Measurements from ENCODE around the gene SORCS3. TPM values are rescaled to one million over a fixed set of nuclear protein-coding genes. Genes with fewer than 3 reads are reported as not detected.

Gene SORCS3
- total and polyA plus RNA-seq, 10 of the 15 experiments (the other 5 are each of a cell fraction or from before 2014, with no cell fraction given) = 0.01 to 0.04 (median 0.02) TPM; not detected in 7

DNA sequence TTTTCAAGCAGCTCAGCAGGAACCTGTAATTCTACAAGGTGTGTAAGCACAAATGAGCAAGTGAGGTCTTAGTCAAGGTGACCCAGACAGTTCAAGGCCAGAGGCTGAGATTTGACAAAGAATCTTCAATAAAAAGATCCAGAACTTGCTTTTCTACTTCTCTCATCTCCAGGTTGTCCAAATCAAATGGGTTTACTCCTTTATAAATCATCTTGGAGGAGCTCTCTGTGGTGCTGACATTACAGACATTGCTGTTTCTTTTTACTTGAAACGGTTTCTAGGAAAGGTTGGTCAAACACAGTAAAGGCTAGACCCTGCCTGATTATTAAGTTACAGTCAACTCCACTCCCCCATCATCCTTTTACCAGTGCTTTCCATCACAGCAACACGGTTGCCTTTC, 504.6 kb downstream of the SORCS3 start:
- intact Hi-C loops (cut with micrococcal nuclease; ENCODE audit: unreplicated experiment) = no loop called here
- no peaks in the 10 kb centered on the region for H4K20me1 ChIP-seq (ENCODE audit: control insufficient read depth, insufficient read depth)
- WGBS (ENCODE audit: insufficient coverage, insufficient replicate concordance, low lambda C conversion rate, missing lambda C conversion rate) = 0% methylated on average over 2 of the region's 2 CpGs
- TF ChIP-seq CHD1 (IDR thresholded peaks at IDR 0.05; ENCODE audit: low read depth, low read length) = no peak
- no peak overlapping the region for H3K4me2 ChIP-seq (ENCODE audit: control insufficient read depth, insufficient read depth)
- ChIA-PET RAD21 (ENCODE audit: unreplicated experiment) (no interaction called here), SMC1A (ENCODE audit: uncharacterized antibody, unreplicated experiment) (no interaction called here), CTCF (no interaction called here), POLR2A (no interaction called here)
- FAIRE-seq (no peak), ATAC-seq (no peak), DNase-seq (ENCODE audit: low read depth, low spot score) (no peak)
- BruUV-seq (replicated peaks) = no TSS peak
- no peak overlapping the region for H3K9ac ChIP-seq (ENCODE audit: control insufficient read depth, insufficient read depth, low read length)
- H3K27me3 ChIP-seq (replicated peaks in 1 of 2; ENCODE audit: control insufficient read depth in 2 of 2, insufficient read depth in 2 of 2, low read length in 1 of 2) = no peaks in the 10 kb centered on the region
- H3K79me2 ChIP-seq (ENCODE audit: control insufficient read depth, insufficient read depth, low read length) = no peaks in the 10 kb centered on the region
- no peak overlapping the region for H3K27ac ChIP-seq (ENCODE audit: control insufficient read depth, insufficient read depth)
- H3K4me3 ChIP-seq = no peak overlapping the region
- H2AFZ ChIP-seq (ENCODE audit: control insufficient read depth, low read depth, low read length) = no peak overlapping the region
- H3K36me3 ChIP-seq (ENCODE audit: control insufficient read depth in 2 of 2, insufficient read depth in 2 of 2, low read length in 1 of 2) = no peaks in the 10 kb centered on the region
- in situ Hi-C loops (cut with MboI) = no loop called here
- no peaks in the 10 kb centered on the region for H3K9me3 ChIP-seq (replicated peaks; ENCODE audit: control insufficient read depth, insufficient read depth, low read length)
- H3K4me1 ChIP-seq (ENCODE audit: control insufficient read depth, insufficient read depth, low read length) = no peaks in the 10 kb centered on the region

- DNase-seq (ENCODE audit: low read depth, low spot score) (no peak), FAIRE-seq (no peak), ATAC-seq (no peak)
- no peaks in the 10 kb centered on the region for H3K4me1 ChIP-seq (ENCODE audit: control insufficient read depth, insufficient read depth, low read length)
- no peaks in the 10 kb centered on the region for H3K79me2 ChIP-seq (ENCODE audit: control insufficient read depth, insufficient read depth, low read length)
- no peak overlapping the region for H3K4me2 ChIP-seq (ENCODE audit: control insufficient read depth, insufficient read depth)
- intact Hi-C loops (cut with micrococcal nuclease; ENCODE audit: unreplicated experiment) = no loop called here
- POLR2A ChIA-PET = no interaction called here
- H3K27ac ChIP-seq (ENCODE audit: control insufficient read depth, insufficient read depth) = no peak overlapping the region
- CTCF ChIA-PET = no interaction called here
- in situ Hi-C loops (cut with MboI) = no loop called here
- WGBS (ENCODE audit: insufficient coverage, insufficient replicate concordance, low lambda C conversion rate, missing lambda C conversion rate) = 67% methylated on average over 2 of the region's 2 CpGs
- no peaks in the 10 kb centered on the region for H3K9me3 ChIP-seq (replicated peaks; ENCODE audit: control insufficient read depth, insufficient read depth, low read length)
- no peaks in the 10 kb centered on the region for H3K36me3 ChIP-seq (ENCODE audit: control insufficient read depth in 2 of 2, insufficient read depth in 2 of 2, low read length in 1 of 2)
- no peaks in the 10 kb centered on the region for H4K20me1 ChIP-seq (ENCODE audit: control insufficient read depth, insufficient read depth)
- no peak overlapping the region for H3K9ac ChIP-seq (ENCODE audit: control insufficient read depth, insufficient read depth, low read length)
- SMC1A ChIA-PET (ENCODE audit: uncharacterized antibody, unreplicated experiment) = no interaction called here
- no TSS peak for BruUV-seq (replicated peaks)
- TF ChIP-seq EP300 (IDR thresholded peaks at IDR 0.05; ENCODE audit: borderline replicate concordance in 1 of 2, control insufficient read depth in 1 of 2, low read depth in 2 of 2, low read length in 2 of 2) (no peak), CHD4 (IDR thresholded peaks at IDR 0.05) (no peak), MYB (IDR thresholded peaks at IDR 0.05; ENCODE audit: borderline replicate concordance, low read depth, low read length) (no peak)
- H3K27me3 ChIP-seq (replicated peaks in 1 of 2; ENCODE audit: control insufficient read depth in 2 of 2, insufficient read depth in 2 of 2, low read length in 1 of 2) = no peaks in the 10 kb centered on the region
- RAD21 ChIA-PET (ENCODE audit: unreplicated experiment) = no interaction called here
- no peak overlapping the region for H2AFZ ChIP-seq (ENCODE audit: control insufficient read depth, low read depth, low read length)
- H3K4me3 ChIP-seq = no peak overlapping the region
These were observed 505.3 kb downstream of the SORCS3 start for GRCh38 chr10:105146436-105146835.

Data from GM12878 (cell line).